Chondrocyte (in vitro differentiated cells): ENCODE measurements around the gene SETBP1. TPM values are rescaled to one million over a fixed set of nuclear protein-coding genes. Genes with fewer than 3 reads are reported as not detected.

Experiments used
- DNase-seq: peaks from one replicate; pipeline ENCODE4 v3.0.0; 2021; ENCODE audit warnings: mixed read lengths, low spot score
- H3K27ac Mint-ChIP-seq: one replicate; pipeline ENCODE4 v1.8.0; 2021; ENCODE audit warnings: mild to moderate bottlenecking, moderate library complexity, mixed read lengths; ENCODE audit not compliant: unreplicated experiment
- H3K27me3 Mint-ChIP-seq: 2 replicates; pipeline ENCODE4 v1.8.0; 2021; ENCODE audit warnings: low read depth, mixed read lengths
- H3K36me3 Mint-ChIP-seq: 2 replicates; pipeline ENCODE4 v1.8.0; 2021; ENCODE audit warnings: low read depth, mixed read lengths
- H3K4me1 Mint-ChIP-seq: 2 replicates; pipeline ENCODE4 v1.8.0; 2021; ENCODE audit warnings: low read depth, mild to moderate bottlenecking, mixed read lengths
- H3K4me3 Mint-ChIP-seq: one replicate; pipeline ENCODE4 v1.8.0; 2021; ENCODE audit warnings: mild to moderate bottlenecking, moderate library complexity, mixed read lengths; ENCODE audit not compliant: unreplicated experiment
- H3K9me3 Mint-ChIP-seq: 2 replicates; pipeline ENCODE4 v1.8.0; 2021; ENCODE audit warnings: low read depth, mixed read lengths
- CTCF ChIP-seq: fragments of 200-600 bp; sonication (generic); IDR thresholded peaks from 2 replicates; pipeline ENCODE4 v1.5.0; 2021; ENCODE audit warnings: antibody characterized with exemption, mild to moderate bottlenecking, moderate library complexity
- total RNA-seq: library from RNA; stranded (reverse); gene quantifications from 3 replicates; pipeline ENCODE4 v1.2.1, GENCODE V29; 2021

SETBP1 gene
- total RNA-seq, 1 donor from 2014 or later, result 29.3 TPM

GRCh38 chr18:45063246-45064038, 382.8 kb downstream of the SETBP1 start:
- DNase-seq, result no peak
- Mint-ChIP-seq H3K27me3 (no peaks in the 10 kb centered on the region), H3K4me1 (peaks cover 10% of the 10 kb centered on the region), H3K4me3 (no peak overlapping the region), H3K9me3 (no peaks in the 10 kb centered on the region), H3K27ac (no peak overlapping the region), H3K36me3 (peaks cover 24% of the 10 kb centered on the region)
- TF ChIP-seq CTCF, result no peak

DNA sequence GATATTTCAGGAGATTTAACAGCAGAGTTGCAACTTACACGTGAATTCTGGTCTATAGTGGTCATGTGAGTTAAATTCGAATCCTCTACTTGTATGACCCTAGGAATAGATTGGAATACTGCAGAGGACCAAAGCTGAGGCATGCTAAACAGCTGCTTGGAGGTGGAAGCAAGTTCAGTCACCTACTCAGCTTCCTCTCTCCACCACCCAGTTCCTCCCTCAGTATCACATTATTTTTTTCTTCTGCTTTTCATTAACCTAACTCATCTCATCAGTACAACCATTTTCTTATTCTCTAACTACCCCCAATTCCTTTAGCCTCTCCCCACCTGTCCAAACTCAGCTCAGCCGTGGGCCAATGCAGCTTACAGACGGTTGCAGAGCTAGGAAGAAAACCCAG, 385.5 kb downstream of the SETBP1 start:
- no peak overlapping the region for H3K27ac Mint-ChIP-seq
- H3K36me3 Mint-ChIP-seq, result peaks cover 25% of the 10 kb centered on the region
- H3K4me3 Mint-ChIP-seq, result no peak overlapping the region
- no peak for DNase-seq
- H3K4me1 Mint-ChIP-seq, result peaks cover under 1% of the 10 kb centered on the region
- no peaks in the 10 kb centered on the region for H3K27me3 Mint-ChIP-seq
- H3K9me3 Mint-ChIP-seq, result no peaks in the 10 kb centered on the region
- no peak for TF ChIP-seq CTCF

GRCh38 chr18:45066886-45067285, 386.2 kb downstream of the SETBP1 start:
- H3K4me3 Mint-ChIP-seq, result no peak overlapping the region
- no peaks in the 10 kb centered on the region for H3K27me3 Mint-ChIP-seq
- H3K4me1 Mint-ChIP-seq, result peaks cover 7% of the 10 kb centered on the region
- no peaks in the 10 kb centered on the region for H3K9me3 Mint-ChIP-seq
- DNase-seq, result no peak
- TF ChIP-seq CTCF, result no peak
- peaks cover 25% of the 10 kb centered on the region for H3K36me3 Mint-ChIP-seq
- no peak overlapping the region for H3K27ac Mint-ChIP-seq

- Mint-ChIP-seq H3K27ac (no peak overlapping the region), H3K9me3 (no peaks in the 10 kb centered on the region), H3K27me3 (no peaks in the 10 kb centered on the region), H3K36me3 (peaks cover 18% of the 10 kb centered on the region), H3K4me3 (no peak overlapping the region), H3K4me1 (peaks cover 13% of the 10 kb centered on the region)
- no peak for TF ChIP-seq CTCF
- no peak for DNase-seq
Observed at GRCh38 chr18:45068400-45069094, 387.9 kb downstream of the SETBP1 start.

DNA sequence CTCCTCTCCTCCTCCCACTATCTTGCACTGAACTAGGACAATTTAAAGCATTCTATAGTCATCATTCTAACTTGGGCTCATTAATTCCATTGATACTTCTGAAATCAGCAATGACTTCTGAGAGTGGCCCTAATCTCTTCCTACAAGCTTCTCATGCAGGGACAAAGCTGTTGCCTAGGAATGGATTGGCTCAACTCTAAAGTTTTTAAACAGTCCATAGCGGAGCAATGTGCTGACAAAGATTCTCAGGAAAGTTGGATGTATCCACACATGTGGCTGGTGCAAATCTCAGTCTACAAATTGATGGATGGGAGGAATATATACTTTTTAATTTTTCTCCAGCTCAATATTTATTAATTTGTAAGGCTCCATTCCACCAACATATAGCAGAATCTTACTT, 388.9 kb downstream of the SETBP1 start:
- H3K9me3 Mint-ChIP-seq, result no peaks in the 10 kb centered on the region
- DNase-seq, result no peak
- TF ChIP-seq CTCF, result no peak
- H3K4me1 Mint-ChIP-seq, result peaks cover 13% of the 10 kb centered on the region
- H3K27ac Mint-ChIP-seq, result no peak overlapping the region
- peaks cover 10% of the 10 kb centered on the region for H3K36me3 Mint-ChIP-seq
- no peaks in the 10 kb centered on the region for H3K27me3 Mint-ChIP-seq
- no peak overlapping the region for H3K4me3 Mint-ChIP-seq
